GM18499 (cell line): ENCODE results near the gene ZNF311.

Experiments
- ATAC-seq: cut with Tn5 transposase; IDR thresholded peaks from one replicate; pipeline ENCODE4 v1.9.1; 2021; ENCODE audit warnings: moderate number of reproducible peaks; ENCODE audit not compliant: insufficient read depth, unreplicated experiment

ZNF311 gene

GRCh38 chr6:29005183-29005885 is at the start of gene ZNF311:
Gene ZNF311 (minus strand): TSS chr6:29005315. CDS start chr6:29003954, 1,361 bp downstream.
- no peak for ATAC-seq

- no peak for ATAC-seq
Measured at GRCh38 chr6:29051680-29052079, 46.6 kb upstream of the ZNF311 start.

- ATAC-seq: no peak
Measured at GRCh38 chr6:29045075-29045474, 40.0 kb upstream of the ZNF311 start, which contains the start of gene OR2W1. Gene OR2W1 (minus strand): TSS chr6:29045175. CDS start chr6:29045175, 0 bp downstream.

- no peak for ATAC-seq
Measured at GRCh38 chr6:29035951-29036350, 30.8 kb upstream of the ZNF311 start.

GRCh38 chr6:29028821-29029220 is 23.7 kb upstream of the ZNF311 start:
- ATAC-seq: no peak

- no peak for ATAC-seq
Measured at GRCh38 chr6:29025927-29026585, 20.9 kb upstream of the ZNF311 start.

DNA sequence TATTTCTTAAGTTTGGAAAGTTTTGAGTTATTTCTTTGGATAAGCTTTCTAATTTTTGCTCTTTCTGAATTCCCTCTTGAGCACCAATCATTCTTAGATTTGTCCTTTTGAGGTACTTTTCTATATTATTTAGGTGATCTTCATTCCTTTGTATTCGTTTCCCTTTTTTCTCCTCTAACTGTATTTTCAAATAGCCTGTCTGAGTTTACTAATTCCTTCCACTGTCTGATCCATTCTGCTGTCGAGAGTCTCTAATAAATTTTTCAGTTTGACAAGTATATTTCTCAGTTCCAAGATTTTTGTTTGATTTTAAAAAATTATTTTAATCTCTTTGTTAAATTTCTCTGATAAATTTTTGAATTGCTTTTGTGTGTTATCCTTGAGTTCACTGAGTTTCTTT is 16.3 kb upstream of the ZNF311 start:
- ATAC-seq: no peak

- no peak for ATAC-seq
Measured at GRCh38 chr6:29019629-29020028, 14.5 kb upstream of the ZNF311 start.

DNA sequence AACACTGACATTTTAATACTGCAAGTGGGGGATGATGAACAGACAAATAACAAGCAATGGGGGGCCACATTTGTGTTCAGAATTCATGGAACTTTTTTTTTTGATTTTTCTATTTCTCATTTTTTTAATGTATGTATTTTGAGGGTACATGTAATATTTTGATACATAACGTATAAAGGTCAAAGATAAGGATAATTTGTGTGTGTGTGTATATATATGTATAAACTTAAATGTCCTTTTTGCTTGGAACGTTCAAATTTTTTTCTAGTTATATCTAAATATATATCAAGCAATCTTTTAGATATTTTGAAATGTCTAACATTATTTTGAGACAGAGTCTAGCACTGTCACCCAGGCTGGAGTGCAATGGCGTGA is 12.3 kb upstream of the ZNF311 start:
- no peak for ATAC-seq

GRCh38 chr6:29016559-29017427 is 11.7 kb upstream of the ZNF311 start:
- ATAC-seq: no peak

- no peak for ATAC-seq
Measured at GRCh38 chr6:29014729-29015608, 9.9 kb upstream of the ZNF311 start.

- ATAC-seq: no peak
Measured at GRCh38 chr6:29011276-29011734, 6.2 kb upstream of the ZNF311 start.

DNA sequence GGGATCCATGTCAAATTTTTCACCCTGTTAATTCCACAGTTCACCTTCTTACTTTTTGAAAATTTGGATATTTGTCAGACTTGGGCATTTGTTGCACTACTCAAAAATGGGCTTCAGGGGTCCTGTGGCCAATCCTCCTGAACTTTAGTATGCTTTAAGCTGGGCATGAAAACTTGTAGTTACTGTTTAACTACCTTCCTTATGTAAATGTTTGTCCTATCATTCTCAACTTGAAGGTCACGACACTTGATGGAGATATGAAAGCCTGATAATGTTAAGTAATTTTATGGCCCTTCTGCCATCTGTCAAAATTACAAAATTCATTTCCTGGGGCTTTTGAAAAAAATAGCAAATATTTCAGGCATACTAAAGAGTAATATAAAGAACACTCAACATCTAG is 4.2 kb upstream of the ZNF311 start:
- no peak for ATAC-seq

DNA sequence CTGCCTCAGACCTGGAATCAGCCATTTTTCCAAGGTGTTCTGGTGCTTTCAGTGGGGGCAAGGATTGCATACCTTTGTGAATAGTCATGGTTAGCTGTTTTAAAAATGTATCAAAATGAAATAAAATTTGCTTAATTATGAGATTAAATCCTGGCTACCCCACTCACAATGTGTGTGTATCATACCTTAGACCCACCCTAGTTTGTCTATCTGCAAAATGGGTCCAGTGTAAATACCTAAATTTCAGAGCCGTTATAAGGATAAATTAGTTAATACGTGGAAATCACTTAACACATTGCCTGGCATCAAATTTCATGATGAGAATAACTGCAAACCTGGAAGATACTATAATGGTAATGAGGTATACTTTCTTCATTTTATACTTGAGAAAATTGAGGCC is 3.0 kb upstream of the ZNF311 start:
- no peak for ATAC-seq

GRCh38 chr6:28996844-28997510 is 8.1 kb downstream of the ZNF311 start:
- no peak for ATAC-seq

DNA sequence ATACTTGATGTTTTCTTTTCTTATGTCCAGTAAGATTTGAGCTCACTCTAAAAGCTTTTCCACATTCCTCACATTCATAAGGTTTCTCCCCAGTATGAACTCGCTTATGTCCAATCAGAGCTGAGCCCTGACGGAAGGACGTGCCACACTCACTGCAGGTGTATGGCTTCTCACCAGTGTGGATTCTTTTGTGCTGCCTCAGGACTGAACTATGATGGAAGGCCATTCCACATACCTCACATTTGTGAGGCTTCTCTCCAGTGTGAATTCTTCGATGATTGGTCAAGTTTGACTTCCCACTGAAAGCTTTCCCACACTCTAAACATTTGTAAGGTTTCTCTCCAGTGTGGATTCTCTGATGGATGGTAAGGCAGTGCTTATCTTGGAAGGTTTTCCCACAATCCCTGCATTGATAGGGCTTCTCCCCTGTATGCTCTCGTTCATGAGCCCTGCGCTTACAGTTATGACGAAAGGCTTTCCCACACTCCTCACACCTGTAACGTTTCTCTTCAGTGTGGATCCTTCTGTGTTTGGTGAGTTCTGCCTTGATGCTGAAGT is 9.9 kb downstream of the ZNF311 start:
- no peak for ATAC-seq

DNA sequence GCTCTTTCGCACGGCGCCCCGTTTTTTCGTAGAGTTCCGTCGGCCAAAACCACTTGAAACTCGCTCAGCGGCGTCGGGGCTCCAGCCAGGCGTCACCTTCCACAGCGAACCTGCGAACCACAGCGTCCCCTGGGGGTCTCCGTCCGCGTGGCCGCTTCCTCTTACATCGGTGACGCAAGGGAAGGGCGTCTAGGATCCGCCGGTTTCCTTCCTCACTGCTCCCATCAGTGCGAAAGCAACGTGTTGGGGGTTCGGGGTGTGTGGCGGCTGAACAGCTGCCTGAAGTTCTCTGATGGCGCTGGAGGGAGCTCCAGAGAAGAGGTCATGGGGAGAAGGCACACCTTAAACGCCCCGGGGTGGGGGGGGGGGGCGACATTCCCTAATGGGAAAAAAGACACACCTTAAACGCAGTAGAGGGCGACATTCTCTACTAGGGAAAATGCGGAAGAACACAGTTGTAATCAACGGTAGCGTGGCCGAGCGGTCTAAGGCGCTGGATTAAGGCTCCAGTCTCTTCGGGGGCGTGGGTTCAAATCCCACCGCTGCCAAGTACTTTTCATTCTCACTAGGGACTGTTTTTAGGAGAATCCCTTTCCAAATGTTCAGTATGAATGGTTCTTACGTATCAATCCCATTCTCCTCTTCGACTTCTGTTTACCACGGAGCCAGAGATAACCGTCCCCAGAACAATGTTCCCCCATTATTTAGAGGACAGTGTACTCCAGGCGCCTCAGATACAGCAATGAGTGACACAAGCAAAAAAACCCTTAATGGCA is 16.4 kb downstream of the ZNF311 start:
- no peak for ATAC-seq

DNA sequence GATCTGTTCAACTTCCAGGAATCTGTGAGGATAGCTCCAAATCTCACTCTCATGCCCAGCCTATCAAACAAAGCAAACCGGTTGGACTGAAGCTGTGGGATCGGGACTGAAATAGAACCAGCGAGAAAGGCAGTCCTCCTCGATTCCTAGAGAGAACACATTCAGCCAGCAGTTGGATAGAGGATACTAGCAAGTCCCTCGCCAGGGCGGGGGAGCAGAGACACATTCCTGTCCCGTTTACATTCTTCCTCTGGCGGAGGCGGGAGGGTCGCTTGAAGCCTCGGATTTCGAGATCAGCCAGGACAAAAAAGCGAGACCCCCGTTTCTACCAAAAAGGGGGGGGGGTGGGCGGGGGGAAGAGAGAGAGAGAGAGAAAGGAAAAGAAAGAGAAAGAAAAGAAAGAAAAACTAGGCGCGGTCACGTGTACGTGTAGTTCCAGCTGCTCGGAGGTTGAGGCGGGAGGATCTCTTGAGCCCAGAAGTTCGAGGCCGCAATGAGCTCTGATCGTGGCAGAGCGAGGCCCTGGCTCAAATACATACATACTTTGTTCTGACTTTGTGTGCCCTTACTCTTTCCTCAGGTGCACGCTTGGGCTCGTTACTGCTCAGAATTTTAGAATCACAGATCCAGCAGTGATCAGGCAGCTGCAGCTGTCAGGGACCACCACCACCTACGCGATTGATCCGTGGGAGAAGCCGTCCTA is 19.5 kb downstream of the ZNF311 start:
- ATAC-seq: no peak
